ENCODE measurements around the gene DAB2IP.
"Not testable (repeated sequence)": the region's sequence is repeated elsewhere in the genome, so short reads cannot be mapped to it uniquely, and the experiment has no call there.

DAB2IP gene

GRCh38 chr9:121626012-121626411, 25.4 kb upstream of the DAB2IP start:
- DNase-seq (ENCODE audit: low read depth): no peak

GRCh38 chr9:121627427-121627826, 24.0 kb upstream of the DAB2IP start:
- DNase-seq (ENCODE audit: low read depth): no peak

- no peak for DNase-seq (ENCODE audit: low read depth)
Observed at GRCh38 chr9:121628401-121628800, 23.0 kb upstream of the DAB2IP start.

GRCh38 chr9:121631115-121631514, 20.3 kb upstream of the DAB2IP start:
- DNase-seq (ENCODE audit: low read depth): no peak

DNA sequence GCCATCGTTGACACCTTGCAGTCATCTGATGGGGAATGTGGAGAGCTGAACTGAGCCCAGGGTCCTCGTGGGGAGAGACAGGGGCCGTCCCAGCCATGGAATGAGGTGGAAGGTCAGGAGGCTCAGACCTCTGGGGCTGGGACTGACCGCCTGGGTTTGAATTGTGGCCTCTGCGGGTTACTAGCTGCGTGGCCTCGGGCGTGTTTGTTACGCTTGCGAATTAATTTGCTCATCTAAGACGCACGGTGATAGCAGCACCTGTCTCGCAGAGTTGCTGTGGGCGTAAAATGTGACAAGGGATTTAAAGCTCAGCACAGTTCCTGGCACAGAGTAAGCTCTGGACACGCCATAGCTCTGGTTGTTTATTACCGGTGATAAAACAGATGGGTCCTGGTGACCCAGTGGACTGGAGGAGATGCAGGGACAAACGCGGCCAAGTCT, 19.4 kb upstream of the DAB2IP start:
- DNase-seq (ENCODE audit: low read depth): no peak

GRCh38 chr9:121633119-121633714, 18.2 kb upstream of the DAB2IP start:
- no peak for DNase-seq (ENCODE audit: low read depth)

GRCh38 chr9:121633736-121634135, 17.7 kb upstream of the DAB2IP start:
- DNase-seq (ENCODE audit: low read depth): no peak

DNA sequence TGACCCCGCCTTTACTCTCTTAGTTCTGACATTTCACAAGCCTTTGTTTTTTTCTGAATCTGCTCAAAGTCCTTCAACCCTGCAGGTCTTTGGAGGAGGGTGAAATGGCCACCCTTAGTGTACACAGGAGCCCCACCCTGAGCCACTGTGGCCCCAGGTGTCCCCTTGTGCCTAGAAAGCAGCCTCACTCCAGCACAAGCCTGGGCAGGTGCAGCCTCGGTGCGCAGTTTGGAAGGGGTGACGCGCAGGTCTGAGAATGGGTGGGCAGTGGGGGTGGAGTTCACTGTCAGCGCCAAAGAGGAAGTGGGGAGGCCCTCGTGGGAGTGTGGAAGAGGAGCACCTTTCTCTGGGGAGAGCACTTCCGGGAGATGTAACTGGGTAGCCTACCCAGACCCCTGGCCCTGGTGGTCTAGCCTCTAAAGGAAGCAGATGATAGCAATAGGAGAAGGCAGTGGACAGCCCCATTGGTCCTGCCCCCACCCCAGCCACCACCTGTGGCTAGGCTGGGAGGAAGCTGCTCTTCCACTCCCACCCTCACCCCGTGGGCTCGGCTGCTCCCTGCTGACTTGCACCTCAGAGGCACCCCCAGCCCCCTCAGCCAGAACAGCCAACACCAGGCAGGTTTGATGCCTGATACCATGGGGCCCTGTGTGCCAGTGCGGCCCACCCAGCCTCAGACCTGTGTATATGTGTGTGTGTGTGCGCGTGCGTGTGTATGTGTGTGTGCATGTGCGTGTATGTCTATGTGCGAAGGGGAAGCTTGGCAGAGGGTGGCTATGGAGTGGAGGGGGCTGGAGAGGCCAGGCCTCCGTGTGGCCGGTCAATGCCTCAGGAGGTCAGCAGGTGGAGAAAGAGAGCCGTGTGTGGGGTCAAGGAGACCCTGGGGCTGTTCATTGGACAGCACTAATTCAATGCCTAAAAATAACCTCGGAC, 16.8 kb upstream of the DAB2IP start:
- DNase-seq (ENCODE audit: low read depth): no peak

DNA sequence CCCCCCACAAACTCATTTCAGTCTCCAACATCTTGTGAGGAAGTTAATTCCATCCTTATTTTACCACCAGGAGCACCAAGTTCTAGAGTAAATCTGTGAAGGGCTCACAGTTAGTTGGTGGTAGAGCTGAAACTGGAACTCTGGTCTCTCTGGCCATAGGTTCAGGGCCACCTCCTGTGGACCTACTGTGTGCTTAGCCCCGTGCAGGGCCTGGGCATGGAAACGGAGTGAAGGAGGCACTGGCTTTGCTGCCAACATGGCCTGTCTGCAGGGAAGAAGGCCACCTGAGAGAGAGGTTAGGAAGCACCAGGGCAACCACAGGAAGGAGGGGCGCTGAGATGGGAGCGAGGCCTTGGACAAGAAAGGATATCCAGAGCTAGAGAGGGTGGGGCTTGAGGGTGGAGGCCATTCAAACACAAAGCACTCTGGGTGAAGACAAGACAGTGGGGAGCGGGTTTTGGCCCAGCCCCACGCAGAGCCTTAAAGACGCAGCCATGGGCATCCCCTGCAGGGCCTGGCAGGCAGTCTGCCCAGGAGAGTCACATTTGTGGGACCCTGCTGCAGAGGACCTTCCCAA, 16.0 kb upstream of the DAB2IP start:
- DNase-seq (ENCODE audit: low read depth): no peak

- DNase-seq (ENCODE audit: low read depth): no peak
Observed at GRCh38 chr9:121636341-121636865, 15.0 kb upstream of the DAB2IP start.

GRCh38 chr9:121636978-121637712, 14.3 kb upstream of the DAB2IP start:
- DNase-seq (ENCODE audit: low read depth): no peak

DNA sequence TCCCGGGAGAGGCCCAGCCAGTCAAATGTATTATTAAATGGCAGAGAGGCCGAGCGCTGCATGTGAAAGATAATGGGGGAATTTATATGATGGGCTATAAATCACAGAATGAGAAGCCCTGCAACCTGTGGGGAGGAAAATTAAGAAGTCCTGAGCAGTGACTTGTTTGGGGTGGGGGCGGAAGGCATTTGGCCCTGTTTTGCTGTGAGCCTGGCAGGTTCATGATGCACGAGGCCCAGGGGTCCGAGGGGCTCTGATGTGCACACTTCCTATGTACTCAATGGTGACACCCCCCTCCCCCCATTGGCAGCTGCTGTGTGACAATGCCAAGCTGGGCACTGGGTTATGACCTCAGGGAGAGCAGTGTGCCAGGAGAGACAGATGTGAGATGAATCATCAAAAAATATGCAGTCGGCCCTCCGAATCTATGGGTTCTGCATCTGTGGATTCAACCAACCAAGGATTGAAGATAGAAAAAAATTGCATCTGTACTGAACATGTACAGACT, 13.7 kb upstream of the DAB2IP start:
- DNase-seq (ENCODE audit: low read depth): no peak

DNA sequence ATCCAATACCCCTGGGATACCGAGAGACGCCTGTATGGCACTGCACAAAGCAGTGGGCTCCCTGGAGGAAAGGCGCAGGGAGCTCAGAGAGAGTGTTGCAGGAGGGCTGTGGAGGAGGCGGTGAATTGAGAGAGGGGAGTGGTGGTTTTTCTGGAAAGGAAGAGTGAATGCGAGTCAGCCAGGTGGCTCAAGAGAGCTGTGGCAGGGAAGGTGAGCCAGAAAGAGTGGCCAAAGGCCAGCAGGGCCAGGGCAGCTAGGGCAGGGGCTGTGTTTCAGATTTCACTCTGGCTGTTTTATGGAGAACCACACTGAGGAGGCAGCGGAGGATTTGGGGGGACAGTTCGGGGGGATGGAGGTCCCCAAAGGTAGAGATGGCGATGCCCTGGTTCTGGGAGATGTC, 13.0 kb upstream of the DAB2IP start:
- DNase-seq (ENCODE audit: low read depth): no peak

- DNase-seq (ENCODE audit: low read depth): no peak
Observed at GRCh38 chr9:121638901-121639592, 12.4 kb upstream of the DAB2IP start.

GRCh38 chr9:121639619-121640018, 11.8 kb upstream of the DAB2IP start:
- DNase-seq (ENCODE audit: low read depth): no peak

DNA sequence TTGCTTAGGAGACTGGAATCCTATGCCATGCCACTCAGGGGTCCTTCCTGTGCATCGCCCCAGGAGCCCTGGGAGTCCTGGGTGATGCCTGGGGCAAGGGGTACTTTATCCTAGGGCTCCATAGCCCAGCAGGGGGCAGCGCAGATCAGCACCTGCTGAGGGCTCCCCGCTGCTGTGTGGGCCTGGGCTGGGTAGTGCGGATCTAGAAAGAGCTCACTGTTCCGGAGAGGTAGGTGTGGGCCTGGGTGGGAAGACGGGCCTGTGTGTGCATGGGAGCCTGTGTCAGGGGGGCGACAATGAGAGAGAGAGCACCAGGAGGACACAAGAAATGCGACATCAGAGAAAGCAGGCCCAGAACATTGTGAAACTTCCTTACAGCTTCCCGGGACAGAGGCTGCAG, 11.4 kb upstream of the DAB2IP start:
- no peak for DNase-seq (ENCODE audit: low read depth)

DNA sequence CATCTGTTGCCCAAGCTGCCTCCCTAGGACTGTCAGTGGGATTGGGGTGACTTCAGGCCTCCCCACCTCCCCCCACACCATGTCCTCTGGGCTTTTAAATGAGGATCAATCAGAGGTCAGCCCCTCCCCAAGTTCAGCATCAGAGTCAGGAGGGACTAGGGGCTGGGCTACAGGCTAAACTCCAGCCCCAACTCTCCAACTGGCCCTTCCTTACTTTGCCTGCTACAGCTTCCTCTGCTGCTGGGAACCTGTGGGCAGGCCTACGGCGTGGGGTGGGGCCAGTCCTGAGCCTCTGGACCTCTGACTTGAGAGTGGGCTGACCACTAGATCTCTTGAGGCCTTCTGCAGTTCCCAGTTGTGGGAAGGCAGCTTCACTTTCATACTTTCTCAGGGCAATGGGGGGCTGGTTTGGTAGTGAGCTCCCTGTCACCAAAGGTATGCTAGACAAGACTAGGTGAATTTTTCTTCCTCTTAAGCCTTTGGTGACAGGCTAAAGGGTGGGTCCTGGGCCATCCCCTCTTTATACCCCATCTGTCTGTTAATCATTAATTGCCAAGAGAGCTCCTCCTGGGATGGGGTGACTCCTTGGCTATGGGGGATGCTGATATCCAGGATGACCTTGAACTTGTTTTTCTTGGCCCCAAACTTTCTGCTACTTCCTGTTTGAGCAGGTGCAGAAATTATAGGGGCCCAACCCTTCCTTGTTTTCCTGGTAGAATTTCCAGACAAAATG, 10.8 kb upstream of the DAB2IP start:
- DNase-seq (ENCODE audit: low read depth): no peak

GRCh38 chr9:121641224-121641611, 10.2 kb upstream of the DAB2IP start:
- no peak for DNase-seq (ENCODE audit: low read depth)

DNA sequence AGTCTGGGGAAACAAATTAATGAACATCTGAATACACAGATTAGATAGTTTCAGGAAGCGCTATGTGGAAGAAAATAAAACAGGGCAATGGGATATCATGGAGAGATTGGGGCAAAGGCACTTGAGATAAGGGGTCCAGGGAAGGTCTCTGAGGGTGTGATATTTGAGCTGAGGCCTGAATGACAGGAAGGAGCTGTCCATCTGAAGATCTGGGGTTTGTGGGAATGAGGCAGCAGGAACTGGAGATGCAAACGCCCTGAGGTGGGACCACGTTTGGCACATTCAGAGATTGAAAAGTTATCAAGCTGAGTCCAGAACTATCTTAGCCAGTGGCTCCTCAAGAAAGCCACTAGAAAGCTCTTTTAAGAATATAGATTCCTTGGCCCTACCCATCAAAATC, 8.7 kb upstream of the DAB2IP start:
- no peak for DNase-seq (ENCODE audit: low read depth)

DNA sequence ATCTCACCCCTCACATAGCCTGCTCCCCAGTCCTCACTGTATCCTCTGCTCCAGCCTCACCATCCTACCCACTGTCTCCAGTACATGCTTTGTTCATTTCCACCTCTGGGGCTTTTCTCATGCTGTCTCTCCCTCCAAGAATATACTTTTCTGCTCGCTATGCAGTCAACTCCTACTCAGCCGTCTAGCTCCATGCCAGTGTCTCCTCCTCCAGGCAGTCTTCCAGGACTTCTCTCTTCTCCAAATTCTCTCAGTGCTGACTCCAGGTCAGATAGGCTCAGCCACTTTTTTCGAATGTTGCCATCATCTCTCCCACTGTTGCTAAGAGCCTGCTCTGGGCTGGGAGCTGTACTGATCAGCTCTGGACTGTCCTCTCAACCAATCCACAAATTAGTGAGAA, 8.0 kb upstream of the DAB2IP start:
- DNase-seq (ENCODE audit: low read depth): no peak

- DNase-seq (ENCODE audit: low read depth): not testable (repeated sequence)
Observed at GRCh38 chr9:121644040-121644439, 7.4 kb upstream of the DAB2IP start.

Data from stimulated activated CD8-positive, alpha-beta memory T cell treated with anti-CD3 and anti-CD28 coated beads, Interleukin-15, amount 100 ng/mL, for 1 hour (primary cell).